ENCODE results near the gene CPLANE1. TPM values are rescaled to one million over a fixed set of nuclear protein-coding genes. Genes with fewer than 3 reads are reported as not detected.

CPLANE1 gene
- total RNA-seq, 2 donors from 2014 or later: 9.0 to 22.5 TPM

GRCh38 chr5:37060030-37060429 lies 189.1 kb downstream of the CPLANE1 start:
- no peak for DNase-seq (ENCODE audit: low spot score)
- Histone ChIP-seq H3K36me3 (peaks cover 77% of the 10 kb centered on the region), H3K4me1 (no peaks in the 10 kb centered on the region), H3K9me3 (no peaks in the 10 kb centered on the region), H3K27ac (no peak overlapping the region), H3K27me3 (no peaks in the 10 kb centered on the region), H3K4me3 (no peak overlapping the region)
- no peak for TF ChIP-seq CTCF (IDR thresholded peaks at IDR 0.05)

GRCh38 chr5:37056762-37057161 lies 192.4 kb downstream of the CPLANE1 start:
- peaks cover 82% of the 10 kb centered on the region for H3K36me3 ChIP-seq
- no peak for DNase-seq (ENCODE audit: low spot score)
- no peak for TF ChIP-seq CTCF (IDR thresholded peaks at IDR 0.05)
- no peak overlapping the region for H3K4me3 ChIP-seq
- H3K4me1 ChIP-seq: no peaks in the 10 kb centered on the region
- no peak overlapping the region for H3K27ac ChIP-seq
- no peaks in the 10 kb centered on the region for H3K9me3 ChIP-seq
- H3K27me3 ChIP-seq: no peaks in the 10 kb centered on the region

Other genes starting within 250 kb of the CPLANE1 start
- gene NUP155, start 121.7 kb upstream of the CPLANE1 start, total RNA-seq: 10 to 100 TPM in 1 of 2 donors, 1 to 10 TPM in 1; 9.3 to 11.0 TPM
- gene WDR70, start 129.9 kb upstream of the CPLANE1 start, total RNA-seq: 10 to 100 TPM in 1 of 2 donors, 1 to 10 TPM in 1; 8.2 to 12.2 TPM

Measured in right atrium auricular region (tissue), 2 donors.